ENCODE data around the gene ANTXR2. TPM values are rescaled to one million over a fixed set of nuclear protein-coding genes. Genes with fewer than 3 reads are reported as not detected.

The ANTXR2 gene
- polyA plus RNA-seq (2012; rRNA removed): 48.8 and 60.7 TPM in 2 replicates
- polyA plus RNA-seq (2012; cell fraction: cytosol; rRNA removed): 87.3 and 97.5 TPM in 2 replicates
- 24.9 and 72.8 TPM in 2 replicates for polyA plus RNA-seq (2012; cell fraction: nucleus; rRNA removed)

GRCh38 chr4:80072744-80073472 is at the start of gene ANTXR2:
Gene ANTXR2 (minus strand): TSS chr4:80073229. CDS start chr4:80072560, 669 bp downstream.
- peak; percentile 86 for DNase-seq
- H3K4me1 ChIP-seq (ENCODE audit: control insufficient read depth in 1 of 2, insufficient read depth in 2 of 2, low read depth in 1 of 2, low read length in 1 of 2): peaks cover 18 to 19% of the 10 kb centered on the region in 2 experiments
- peak within 1 kb of the TSS; percentile 96 to 97 for H3K4me3 ChIP-seq (ENCODE audit: low read depth in 2 of 2, low read length in 1 of 2)
- ChIA-PET POLR2A (interaction anchor here (0.6 to 1.3 kb wide), 5 partner anchors 20 to 126 kb away, joined by 3 to 5 read pairs (median 3); partner anchors contain the start of gene PRDM8), CTCF (interaction anchor here (0.6 to 1.6 kb wide), 12 partner anchors 13 to 1120 kb away, joined by 3 to 6 read pairs (median 3); no protein-coding TSS in a partner anchor)
- peaks cover 50% of the 10 kb centered on the region for H3F3A ChIP-seq (replicated peaks; ENCODE audit: insufficient read depth)
- peak within 1 kb of the TSS; percentile 83 for H3K4me2 ChIP-seq
- no peaks in the 10 kb centered on the region for H4K20me1 ChIP-seq (ENCODE audit: insufficient read depth)
- H3K79me2 ChIP-seq (ENCODE audit: insufficient read depth): peaks cover 63% of the 10 kb centered on the region
- peak within 1 kb of the TSS; percentile 88 to 92 for H3K27ac ChIP-seq (ENCODE audit: low read depth in 2 of 2, low read length in 1 of 2)
- H3K9ac ChIP-seq: peak within 1 kb of the TSS; percentile 87
- WGBS (ENCODE audit: low lambda C conversion rate): under 1% methylated on average over 17 of the region's 52 CpGs
- peaks cover 9 to 23% of the 10 kb centered on the region in 2 experiments for H3K36me3 ChIP-seq (replicated peaks in 1 of 2; ENCODE audit: control insufficient read depth in 1 of 2, insufficient read depth in 2 of 2, low read length in 1 of 2)
- no peaks in the 10 kb centered on the region for H3K9me3 ChIP-seq
- H2AFZ ChIP-seq (ENCODE audit: low read depth): peak within 1 kb of the TSS; percentile 77
- no peaks in the 10 kb centered on the region for H3K9me2 ChIP-seq
- H3K27me3 ChIP-seq (ENCODE audit: insufficient read depth): no peaks in the 10 kb centered on the region
- TF ChIP-seq TCF12 (IDR thresholded peaks at IDR 0.05): peak; percentile 84
- TF ChIP-seq PBX3 (IDR thresholded peaks at IDR 0.05): peak; percentile 70; the same call in 1 of the 2 replicates
- TF ChIP-seq FOSL2 (IDR thresholded peaks at IDR 0.05; ENCODE audit: borderline replicate concordance, low read depth): peak; percentile 50; the same call in 1 of the 2 replicates
- peak; percentile 64 for TF ChIP-seq NFIC (IDR thresholded peaks at IDR 0.05; ENCODE audit: borderline replicate concordance)
- TF ChIP-seq TEAD4 (IDR thresholded peaks at IDR 0.05; ENCODE audit: borderline replicate concordance, insufficient read depth): peak; percentile 36; the same call in 1 of the 2 replicates
- TF ChIP-seq JUND (IDR thresholded peaks at IDR 0.05): peak; percentile 59
- 0 out of 2 replicates have a peak, but pooled peaks have one; percentile 16 for TF ChIP-seq ZBTB33 (IDR thresholded peaks at IDR 0.05; ENCODE audit: borderline replicate concordance, low read depth)
- TF ChIP-seq RXRA (IDR thresholded peaks at IDR 0.05; ENCODE audit: borderline replicate concordance, low read depth): peak; percentile 52; the same call in 1 of the 2 replicates
- TF ChIP-seq CHD2 (IDR thresholded peaks at IDR 0.05; ENCODE audit: low read length, partially characterized antibody): no peak
- no peak for TF ChIP-seq EZH2phosphoT487 (IDR thresholded peaks at IDR 0.05; ENCODE audit: borderline replicate concordance, low read depth)
- no peak; the same call in 1 of the 2 replicates for TF ChIP-seq SMC3 (IDR thresholded peaks at IDR 0.05; ENCODE audit: low read depth, low read length)
- no peak for TF ChIP-seq FOXJ3 (CRISPR knock-in tag; IDR thresholded peaks at IDR 0.05)
- peak in 1 of 2 experiments; percentile 76; a peak in 2 of 4 replicates for TF ChIP-seq EP300 (IDR thresholded peaks at IDR 0.05; ENCODE audit: borderline replicate concordance in 1 of 2, low read depth in 1 of 2, low read length in 1 of 2)
- no peak for TF ChIP-seq YY1 (IDR thresholded peaks at IDR 0.05; ENCODE audit: low read depth)
- TF ChIP-seq RFX5 (IDR thresholded peaks at IDR 0.05; ENCODE audit: low read length): no peak
- TF ChIP-seq USF2 (IDR thresholded peaks at IDR 0.05; ENCODE audit: borderline replicate concordance, low read depth, low read length): peak; percentile 41; the same call in 1 of the 2 replicates
- no peak for TF ChIP-seq MEF2A (IDR thresholded peaks at IDR 0.05; ENCODE audit: borderline replicate concordance, low read depth)
- TF ChIP-seq MAX (IDR thresholded peaks at IDR 0.05; ENCODE audit: low read depth): peak; percentile 85
- peak; percentile 15; the same call in 1 of the 2 replicates for TF ChIP-seq RAD21 (IDR thresholded peaks at IDR 0.05; ENCODE audit: low read length)
- TF ChIP-seq FOXM1 (IDR thresholded peaks at IDR 0.05; ENCODE audit: low read depth): no peak
- peak; percentile 90 for TF ChIP-seq POLR2AphosphoS5 (IDR thresholded peaks at IDR 0.05; ENCODE audit: low read depth, low read length)
- peak; percentile 62 for TF ChIP-seq NRF1 (IDR thresholded peaks at IDR 0.05; ENCODE audit: low read depth, low read length)
- TF ChIP-seq MXI1 (IDR thresholded peaks at IDR 0.05; ENCODE audit: low read depth, low read length): peak; percentile 81; the same call in 1 of the 2 replicates
- no peak for TF ChIP-seq CTCF (IDR thresholded peaks at IDR 0.05)
- no peak for TF ChIP-seq GATA2 (CRISPR knock-in tag; IDR thresholded peaks at IDR 0.05)
- peak; percentile 94 for TF ChIP-seq SIN3A (IDR thresholded peaks at IDR 0.05; ENCODE audit: borderline replicate concordance, low read depth, low read length)
